SK-N-SH treated with all-trans-retinoic acid at 6 μM for 48 hours (cell line): ENCODE results near the gene CUBN.
A peak's percentile ranks its signal among the peaks of the same experiment; 100 is the strongest.

ENCODE experiments used
- ATAC-seq: fragments of 200-7000 bp; cut with Tn5 transposase; 3 replicates; pipeline ENCODE4 v1.9.1; 2020; ENCODE audit warnings: mild to moderate bottlenecking, moderate library complexity
- ARNTL ChIP-seq: fragments of 450-650 bp; formaldehyde crosslinking; IDR thresholded peaks from 2 replicates; pipeline ENCODE4 v1.5.0; 2020; ENCODE audit warnings: low read depth, mild to moderate bottlenecking, moderate library complexity, borderline replicate concordance
- BACH2 ChIP-seq: fragments of 250-450 bp; sonication (Bioruptor Pico); IDR thresholded peaks from 2 replicates; pipeline ENCODE4 v1.9.0; 2021; ENCODE audit warnings: mild to moderate bottlenecking, borderline replicate concordance
- CREB5 ChIP-seq: fragments of 250-450 bp; sonication (Bioruptor Pico); IDR thresholded peaks from 2 replicates; pipeline ENCODE4 v1.5.1; 2020; ENCODE audit warnings: low read depth, mild to moderate bottlenecking, moderate library complexity
- CSDC2 ChIP-seq: fragments of 250-450 bp; sonication (Bioruptor Pico); IDR thresholded peaks from 2 replicates; pipeline ENCODE4 v1.5.0; 2020; ENCODE audit warnings: mild to moderate bottlenecking, moderate library complexity
- ESRRG ChIP-seq: fragments of 250-450 bp; sonication (Bioruptor Pico); IDR thresholded peaks from 2 replicates; pipeline ENCODE4 v1.6.1; 2021; ENCODE audit warnings: mild to moderate bottlenecking
- GLIS3 ChIP-seq: fragments of 250-450 bp; sonication (Bioruptor Pico); IDR thresholded peaks from 2 replicates; pipeline ENCODE4 v1.5.0; 2020; ENCODE audit warnings: mild to moderate bottlenecking, moderate library complexity
- ISL1 ChIP-seq: fragments of 250-450 bp; sonication (Bioruptor Pico); IDR thresholded peaks from 2 replicates; pipeline ENCODE4 v2.1.2; 2022; ENCODE audit warnings: mild to moderate bottlenecking, moderate library complexity
- PATZ1 ChIP-seq: fragments of 250-450 bp; sonication (Bioruptor Pico); IDR thresholded peaks from 2 replicates; pipeline ENCODE4 v1.8.0; 2020; ENCODE audit warnings: mild to moderate bottlenecking, moderate library complexity, borderline replicate concordance
- POU6F1 ChIP-seq: fragments of 250-450 bp; sonication (Bioruptor Pico); IDR thresholded peaks from 2 replicates; pipeline ENCODE4 v1.8.0; 2021; ENCODE audit warnings: low read depth, mild to moderate bottlenecking, moderate library complexity, borderline replicate concordance
- PPARA ChIP-seq: fragments of 250-450 bp; sonication (Bioruptor Pico); IDR thresholded peaks from 2 replicates; pipeline ENCODE4 v1.5.0; 2020; ENCODE audit warnings: mild to moderate bottlenecking, borderline replicate concordance
- RARB ChIP-seq: fragments of 250-450 bp; sonication (Bioruptor Pico); IDR thresholded peaks from 2 replicates; pipeline ENCODE4 v1.8.0; 2021; ENCODE audit warnings: mild to moderate bottlenecking, moderate library complexity
- TOX ChIP-seq: fragments of 250-450 bp; sonication (Bioruptor Pico); IDR thresholded peaks from 2 replicates; pipeline ENCODE4 v1.8.0; 2021; ENCODE audit warnings: mild to moderate bottlenecking, moderate library complexity, borderline replicate concordance
- TSHZ2 ChIP-seq: fragments of 250-450 bp; sonication (Bioruptor Pico); IDR thresholded peaks from 2 replicates; pipeline ENCODE4 v1.5.0; 2020; ENCODE audit warnings: mild to moderate bottlenecking, moderate library complexity
- ZFP30 ChIP-seq: fragments of 450-650 bp; formaldehyde crosslinking; IDR thresholded peaks from 2 replicates; pipeline ENCODE4 v1.5.0; 2022; ENCODE audit warnings: mild to moderate bottlenecking, moderate library complexity
- ZNF565 ChIP-seq: fragments of 450-650 bp; formaldehyde crosslinking; conservative IDR thresholded peaks from 2 replicates; pipeline ENCODE4 v1.5.0; 2020; ENCODE audit warnings: low read depth, mild to moderate bottlenecking, moderate library complexity
- ZNF70 ChIP-seq: fragments of 450-650 bp; formaldehyde crosslinking; IDR thresholded peaks from 2 replicates; pipeline ENCODE4 v1.5.0; 2020; ENCODE audit warnings: mild to moderate bottlenecking, moderate library complexity
- ZNF8 ChIP-seq: fragments of 450-650 bp; formaldehyde crosslinking; IDR thresholded peaks from 2 replicates; pipeline ENCODE4 v1.5.0; 2020; ENCODE audit warnings: mild to moderate bottlenecking, moderate library complexity

The CUBN gene

GRCh38 chr10:16991011-16991410 is 138.6 kb downstream of the CUBN start:
- TF ChIP-seq ZNF8 (CRISPR knock-in tag): no peak
- TF ChIP-seq POU6F1 (CRISPR knock-in tag): no peak
- no peak for TF ChIP-seq ARNTL (CRISPR knock-in tag)
- TF ChIP-seq ISL1 (CRISPR knock-in tag): no peak
- TF ChIP-seq TOX: no peak
- TF ChIP-seq ZFP30 (CRISPR knock-in tag): no peak
- ATAC-seq: no peak

GRCh38 chr10:16989826-16990293 is 139.8 kb downstream of the CUBN start:
- TF ChIP-seq ZNF565 (no peak), ZNF70 (CRISPR knock-in tag) (no peak), POU6F1 (CRISPR knock-in tag) (no peak), CSDC2 (no peak), TOX (no peak), GLIS3 (CRISPR knock-in tag) (no peak), PATZ1 (CRISPR knock-in tag) (no peak), RARB (CRISPR knock-in tag) (no peak), TSHZ2 (CRISPR knock-in tag) (no peak), ESRRG (CRISPR knock-in tag) (no peak)
- peak; percentile 15; the same call in 2 of the 3 replicates for ATAC-seq

- no peak for TF ChIP-seq BACH2 (CRISPR knock-in tag)
- TF ChIP-seq GLIS3 (CRISPR knock-in tag): no peak
- TF ChIP-seq ZFP30 (CRISPR knock-in tag): no peak
- TF ChIP-seq TOX: no peak
- no peak for TF ChIP-seq CREB5 (CRISPR knock-in tag)
- no peak for TF ChIP-seq TSHZ2 (CRISPR knock-in tag)
- no peak for TF ChIP-seq PPARA
- no peak for TF ChIP-seq CSDC2
- no peak for TF ChIP-seq PATZ1 (CRISPR knock-in tag)
- TF ChIP-seq ZNF565: no peak
- no peak for TF ChIP-seq POU6F1 (CRISPR knock-in tag)
- no peak for TF ChIP-seq ZNF70 (CRISPR knock-in tag)
- no peak for ATAC-seq
These were observed 140.7 kb downstream of the CUBN start for GRCh38 chr10:16988900-16989299.
